Activated CD4-positive, alpha-beta T cell treated with anti-CD3 and anti-CD28 coated beads, Interleukin-2, Interleukin-6, amounts not matched to agents 100 ng/mL and 50 ng/mL, durations not matched to agents 16 hours and 8 hours (primary cell): ENCODE measurements around the gene CLMN.
"Not testable (repeated sequence)": the region's sequence is repeated elsewhere in the genome, so short reads cannot be mapped to it uniquely, and the experiment has no call there.

Experiments
- DNase-seq: peaks from one replicate; pipeline ENCODE4 v3.0.0-alpha.2; 2020

CLMN gene

DNA sequence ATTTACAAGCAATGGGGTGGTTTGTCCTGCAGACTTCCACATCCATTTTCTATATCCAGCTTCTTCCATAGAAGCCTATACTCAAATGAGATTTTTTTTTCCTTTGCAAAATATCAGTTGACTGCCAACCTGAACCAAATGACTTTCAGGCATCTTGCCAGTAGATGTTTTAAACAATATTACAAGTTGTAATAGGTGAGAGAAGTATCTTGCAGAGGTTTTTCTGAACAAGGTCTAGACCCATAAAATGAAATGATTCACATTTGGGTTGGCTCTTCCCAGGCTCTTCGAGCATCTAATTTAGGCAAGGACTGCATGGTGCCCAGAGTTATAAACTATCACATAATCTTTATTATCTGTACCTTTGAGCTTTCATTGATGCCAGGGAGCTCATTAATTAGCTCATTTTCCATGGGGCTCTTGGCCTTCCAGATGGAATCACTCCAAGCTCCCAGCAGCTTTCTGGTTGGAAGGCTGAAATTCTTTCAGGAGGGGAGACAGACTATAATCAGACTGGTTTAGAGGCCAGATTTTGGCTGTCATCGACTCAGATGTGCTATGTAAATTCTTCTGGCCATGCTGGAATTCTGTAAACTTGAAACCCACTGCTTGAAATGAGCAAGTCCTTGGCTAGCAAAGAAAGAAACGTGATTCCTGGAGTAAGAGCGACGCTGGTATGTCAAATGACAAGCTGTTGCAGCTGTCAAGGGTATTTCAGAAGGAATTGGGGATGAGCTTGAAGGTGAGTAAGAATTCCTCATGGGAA is 130.2 kb downstream of the CLMN start:
- DNase-seq = no peak

DNA sequence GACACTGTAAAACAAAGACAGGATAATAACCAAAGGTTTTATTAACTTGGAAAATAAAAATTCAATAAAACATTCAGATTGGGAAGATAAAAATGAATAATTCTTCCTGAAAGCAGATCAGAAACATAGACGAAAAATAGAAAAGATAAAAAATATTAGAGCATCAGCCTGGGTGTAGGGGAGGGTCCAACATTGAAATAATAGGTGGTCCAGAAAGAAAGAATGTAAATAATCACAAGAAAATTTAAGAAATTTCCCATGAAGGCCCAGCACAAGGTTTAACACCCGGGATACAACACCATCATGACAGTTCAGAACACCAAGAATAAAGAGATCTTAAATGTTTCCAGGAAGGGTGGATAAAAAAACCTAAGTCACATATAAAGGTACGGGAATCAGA is 131.3 kb downstream of the CLMN start:
- DNase-seq = no peak

DNA sequence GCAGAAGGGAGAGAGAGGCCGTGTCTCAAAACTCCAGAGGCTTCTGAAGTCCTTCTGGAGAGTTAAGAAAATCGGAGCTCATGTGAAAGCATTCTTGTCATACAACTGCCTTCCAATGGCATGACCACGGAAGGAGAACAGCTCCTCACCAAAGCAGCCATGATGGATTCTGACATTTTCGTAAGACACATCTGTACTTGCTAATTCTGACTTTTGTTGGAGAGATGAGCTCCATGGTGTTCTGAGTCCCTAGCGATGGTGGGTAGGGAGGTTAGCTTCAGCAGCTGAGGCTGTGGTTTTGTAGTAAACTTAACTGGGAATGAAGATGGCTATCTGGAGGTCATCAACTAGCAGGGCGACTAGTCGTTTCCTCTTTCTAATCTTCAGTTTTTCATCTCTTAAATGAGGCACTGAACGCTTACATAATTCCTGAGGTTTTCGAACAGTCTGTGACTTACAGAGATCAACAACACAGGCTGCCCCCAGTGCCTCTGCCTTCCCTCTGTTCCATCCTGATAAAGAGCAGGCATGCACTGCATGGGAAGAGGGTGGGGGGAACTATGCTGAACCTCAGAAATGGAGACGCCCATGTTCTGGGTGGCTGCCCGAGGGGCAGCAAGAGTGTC is 133.8 kb downstream of the CLMN start:
- DNase-seq = no peak

DNA sequence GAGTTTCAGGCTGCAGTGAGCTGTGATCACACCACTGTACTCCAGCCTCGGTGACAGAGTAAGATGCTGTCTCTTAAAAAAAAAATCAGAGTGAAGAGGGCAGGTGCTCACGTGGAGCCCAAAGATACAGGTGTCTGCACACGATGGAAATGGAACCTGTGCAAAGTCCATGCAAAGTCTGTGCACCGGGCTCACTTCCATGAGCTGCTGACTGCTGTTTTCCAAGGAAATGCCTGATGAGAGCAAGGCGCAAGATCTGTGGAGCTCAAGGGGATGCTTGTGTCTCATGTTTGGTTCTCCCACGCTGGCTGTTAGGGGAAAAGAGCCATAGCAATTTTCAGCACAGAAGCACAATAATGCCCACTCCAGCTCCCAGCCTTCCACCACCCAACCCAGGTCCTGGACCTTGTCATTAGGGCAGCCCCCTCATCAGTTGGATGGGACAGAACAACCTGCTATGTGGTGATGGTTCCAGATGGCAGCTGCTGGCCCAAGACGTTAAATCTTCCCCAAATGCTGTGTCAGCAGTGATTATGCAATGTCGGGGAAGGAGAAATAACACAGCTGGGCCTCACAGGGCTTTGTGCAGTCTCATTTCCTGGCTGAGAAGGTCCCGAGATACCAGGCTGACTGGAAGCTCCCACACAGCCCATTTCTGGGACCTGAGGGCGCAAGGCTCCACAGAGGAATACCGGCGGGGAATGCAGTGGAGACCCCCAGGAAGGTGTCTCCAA is 134.5 kb downstream of the CLMN start:
- DNase-seq = peak; percentile 4

DNA sequence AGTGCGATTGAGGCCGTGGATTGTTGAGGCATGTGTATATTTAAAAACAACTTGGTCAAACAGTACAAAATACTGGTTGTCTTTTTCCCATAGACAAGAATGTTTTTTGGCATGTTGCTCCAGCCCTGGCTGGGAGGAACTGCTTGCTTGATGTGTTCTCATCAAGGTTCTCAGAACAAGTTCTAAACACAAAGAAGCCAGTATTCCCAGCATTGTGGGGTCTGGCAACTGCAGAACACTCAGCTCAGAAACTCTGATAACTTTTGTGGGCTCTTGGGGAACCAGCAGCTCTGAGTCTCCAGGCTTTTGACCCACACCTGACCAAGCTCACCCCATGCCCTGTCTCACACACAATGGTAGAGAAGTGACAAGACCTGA is 135.3 kb downstream of the CLMN start:
- no peak for DNase-seq

DNA sequence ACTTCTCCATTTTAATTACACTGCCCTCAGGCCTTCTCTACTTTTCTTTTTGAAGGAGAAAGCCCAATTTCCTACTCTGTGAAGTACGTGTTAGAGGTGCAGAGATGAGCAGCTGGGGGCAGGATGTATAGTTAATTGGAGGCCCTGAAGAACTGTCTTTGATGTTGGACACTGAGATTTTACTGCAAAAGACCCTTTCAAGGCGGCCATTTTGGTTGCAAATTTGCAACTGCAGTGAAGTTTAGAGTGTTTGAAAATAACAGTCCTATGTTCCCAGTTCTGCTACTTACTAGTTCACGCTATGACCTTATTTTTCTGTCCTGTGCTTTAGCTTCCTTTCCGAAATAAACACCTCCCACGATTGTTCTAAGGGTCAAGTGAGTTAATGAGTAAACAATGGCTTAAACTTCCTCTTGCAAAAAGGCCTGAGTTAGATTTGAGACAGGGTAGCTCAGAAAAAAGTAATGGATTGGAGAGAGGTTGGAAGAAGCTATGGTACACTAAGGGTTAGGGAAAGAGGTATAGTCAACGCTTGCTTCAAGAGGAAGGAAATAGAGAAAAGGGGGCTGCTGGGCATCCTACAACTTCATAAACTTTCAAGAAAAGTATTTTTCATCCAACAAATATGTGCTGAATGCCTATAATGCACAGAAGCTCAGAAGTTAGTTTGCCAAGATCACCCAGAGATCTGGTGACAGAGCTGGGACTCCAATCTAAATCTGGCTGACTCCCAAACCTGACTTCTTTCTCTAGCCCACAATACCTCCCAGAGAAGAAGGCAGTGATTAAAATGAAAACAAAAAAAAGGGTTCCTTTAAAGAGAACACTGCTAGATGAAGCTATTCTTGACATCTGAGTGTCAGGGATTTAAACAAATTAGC is 135.9 kb downstream of the CLMN start:
- DNase-seq = no peak

DNA sequence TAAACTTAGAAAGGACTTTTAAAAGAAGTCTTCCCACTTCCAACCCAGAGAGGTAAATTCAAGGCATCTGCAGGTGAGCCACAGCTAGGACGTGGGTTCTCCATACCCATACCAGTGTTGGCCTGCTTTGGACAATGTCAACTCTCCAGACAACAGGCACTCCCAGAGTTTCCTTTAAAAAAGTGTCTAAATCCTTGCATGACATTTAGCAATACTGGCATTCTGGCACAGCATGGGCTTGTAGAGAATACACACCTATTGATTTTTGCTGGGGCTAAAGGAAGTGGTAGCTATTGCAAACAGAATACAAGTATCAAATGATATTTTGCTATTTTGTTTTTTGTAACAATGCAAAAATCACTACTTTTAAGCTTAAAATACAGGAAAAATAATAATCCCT is 136.6 kb downstream of the CLMN start:
- no peak for DNase-seq

DNA sequence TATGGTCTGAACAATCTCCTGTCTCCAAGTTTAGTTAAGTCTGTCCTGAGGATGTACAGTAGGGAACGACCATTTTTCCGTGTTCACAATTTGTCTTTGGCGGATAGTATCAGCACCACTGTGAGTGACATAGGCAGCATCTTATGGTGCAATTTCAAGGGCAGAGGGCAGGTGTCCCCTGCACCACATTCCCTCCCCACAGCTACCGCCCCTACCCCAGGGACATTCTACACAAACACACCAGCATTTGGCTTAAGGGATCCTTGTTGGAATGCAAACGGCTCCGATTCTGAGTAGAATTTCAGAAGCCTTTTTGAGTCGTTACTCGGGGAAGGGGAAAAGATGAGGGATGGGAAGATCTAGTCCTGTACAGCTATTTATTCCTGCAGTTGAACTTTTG is 137.3 kb downstream of the CLMN start:
- no peak for DNase-seq

DNA sequence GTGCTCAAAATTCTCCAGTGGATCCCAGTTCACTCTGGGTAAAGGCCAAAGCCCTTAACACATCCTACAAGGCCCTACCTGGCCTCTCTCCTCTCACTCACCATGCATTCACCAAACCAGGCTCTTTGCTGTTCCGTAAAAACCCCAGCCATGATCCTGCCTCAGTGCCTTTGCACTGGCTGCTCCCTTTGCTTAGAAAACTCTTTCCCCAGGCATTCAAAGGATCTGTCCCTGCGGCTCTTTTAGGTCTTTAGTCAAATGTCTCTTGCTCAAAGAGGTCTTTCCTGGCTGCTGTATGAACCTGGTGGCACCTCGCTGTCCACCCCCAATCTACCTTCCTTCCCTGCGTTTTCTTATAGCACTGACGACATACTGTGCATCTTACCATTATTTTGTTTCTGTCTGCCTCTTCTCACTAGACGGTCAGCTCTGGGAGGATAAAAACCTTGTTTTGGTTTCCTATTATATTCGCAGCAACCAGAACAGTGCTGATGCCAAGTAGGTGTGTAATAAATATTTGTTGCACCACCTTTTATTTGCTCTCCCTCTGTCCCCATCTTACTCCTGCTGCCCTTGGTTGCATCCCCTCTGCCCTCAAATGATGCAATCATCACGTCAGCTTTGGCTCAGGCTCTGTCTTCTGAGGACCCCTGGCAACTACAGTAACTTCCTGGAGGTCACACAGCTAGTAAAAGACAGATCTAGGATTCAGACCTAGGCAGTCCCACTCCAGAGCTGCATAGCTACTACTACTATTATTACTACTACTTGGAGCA is 138.6 kb downstream of the CLMN start:
- DNase-seq = no peak

DNA sequence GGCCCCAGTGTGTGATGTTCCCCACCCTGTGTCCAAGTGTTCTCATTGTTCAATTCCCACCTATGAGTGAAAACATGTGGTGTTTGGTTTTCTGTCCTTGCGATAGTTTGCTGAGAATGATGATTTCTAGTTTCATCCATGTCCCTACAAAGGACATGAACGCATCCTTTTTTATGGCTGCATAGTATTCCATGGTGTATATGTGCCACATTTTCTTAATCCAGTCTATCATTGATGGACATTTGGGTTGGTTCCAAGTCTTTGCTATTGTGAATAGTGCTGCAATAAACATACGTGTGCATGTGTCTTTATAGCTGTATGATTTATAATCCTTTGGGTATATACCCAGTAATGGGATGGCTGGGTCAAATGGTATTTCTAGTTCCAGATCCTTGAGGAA is 144.0 kb downstream of the CLMN start:
- not testable (repeated sequence) for DNase-seq

DNA sequence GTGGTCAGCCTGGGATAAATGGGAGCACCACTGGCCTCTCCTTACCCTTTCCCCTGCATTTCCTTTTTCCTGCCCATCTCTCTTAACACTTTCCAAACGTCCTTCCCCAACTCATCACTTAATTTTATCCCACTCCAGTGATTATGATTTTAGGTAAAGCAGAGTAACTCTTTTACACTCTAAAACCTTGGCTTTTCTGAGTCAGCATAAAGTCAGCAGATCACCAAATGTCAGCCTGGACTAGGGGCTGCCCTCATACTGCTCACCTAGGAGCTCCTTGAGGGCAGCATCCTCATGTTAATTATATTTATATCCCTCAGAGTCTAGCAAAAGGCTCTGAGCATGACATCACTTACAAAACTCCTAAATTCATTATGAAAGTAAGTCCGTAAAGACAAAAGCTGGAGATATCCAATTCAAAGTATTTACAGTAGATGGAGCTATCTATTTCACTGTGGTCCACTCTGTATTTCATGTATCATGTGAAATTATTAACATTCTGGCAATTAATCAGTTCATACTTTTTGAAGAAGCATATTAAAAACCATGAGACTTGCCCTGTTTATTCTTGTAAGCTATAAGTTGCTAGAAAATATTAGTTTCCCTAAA is 145.4 kb downstream of the CLMN start:
- DNase-seq = no peak

DNA sequence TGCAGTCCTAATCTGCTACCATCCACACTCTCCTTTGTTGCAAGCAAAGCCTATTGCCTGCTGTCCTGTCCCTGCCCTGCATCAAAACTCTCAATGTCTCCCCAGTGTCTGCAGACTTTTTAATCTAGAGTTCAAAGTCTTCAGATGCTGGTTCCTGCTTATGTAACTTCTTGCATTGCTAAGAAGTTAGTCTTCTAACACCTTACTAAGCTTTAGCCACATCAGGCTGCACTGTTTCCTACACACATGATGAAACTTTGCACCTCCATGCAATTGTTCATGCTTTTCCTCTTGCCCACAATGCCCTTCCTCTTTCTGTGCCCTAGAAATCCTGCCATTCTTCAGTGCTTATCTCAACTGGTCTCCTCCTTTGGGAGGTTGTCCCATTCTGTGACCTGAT is 146.2 kb downstream of the CLMN start:
- no peak for DNase-seq

DNA sequence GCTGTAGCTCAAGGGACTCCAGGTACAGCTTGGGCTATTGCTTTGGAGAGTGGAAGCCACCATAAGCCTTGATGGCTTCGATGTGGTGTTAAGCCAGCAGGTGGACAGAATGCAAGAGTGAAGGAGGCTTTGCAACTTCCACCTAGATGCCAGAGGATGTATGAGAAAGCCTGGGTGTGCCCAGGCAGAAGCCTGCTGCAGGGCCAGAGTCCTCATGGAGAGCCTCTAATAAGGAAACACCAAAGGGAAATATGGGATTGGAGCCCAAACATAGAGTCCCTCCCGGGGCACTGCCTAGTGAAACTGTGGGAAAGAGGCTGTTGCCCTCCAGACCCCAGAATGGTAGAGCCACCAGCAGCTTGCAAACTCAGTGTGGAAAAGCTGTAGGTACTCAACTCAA is 152.5 kb downstream of the CLMN start:
- no peak for DNase-seq

DNA sequence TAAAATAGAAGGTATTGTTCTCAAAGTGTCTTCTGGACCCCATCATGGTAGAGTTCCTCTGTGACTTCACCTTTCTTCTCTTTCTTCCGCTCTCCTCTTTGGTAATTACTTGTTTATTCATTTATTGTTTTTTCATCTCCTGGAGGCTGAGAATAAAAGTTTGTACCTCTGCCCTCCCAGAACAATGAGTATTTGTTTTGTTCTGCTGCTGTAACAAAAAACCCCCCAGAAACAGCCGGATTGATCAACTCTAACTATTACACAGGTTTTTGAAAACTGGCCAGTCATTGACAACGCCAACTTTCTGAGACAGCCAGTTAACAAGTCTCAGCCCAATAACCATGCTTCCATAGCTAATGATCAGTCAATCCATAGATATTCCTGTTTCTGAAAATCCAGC is 154.2 kb downstream of the CLMN start:
- DNase-seq = no peak

DNA sequence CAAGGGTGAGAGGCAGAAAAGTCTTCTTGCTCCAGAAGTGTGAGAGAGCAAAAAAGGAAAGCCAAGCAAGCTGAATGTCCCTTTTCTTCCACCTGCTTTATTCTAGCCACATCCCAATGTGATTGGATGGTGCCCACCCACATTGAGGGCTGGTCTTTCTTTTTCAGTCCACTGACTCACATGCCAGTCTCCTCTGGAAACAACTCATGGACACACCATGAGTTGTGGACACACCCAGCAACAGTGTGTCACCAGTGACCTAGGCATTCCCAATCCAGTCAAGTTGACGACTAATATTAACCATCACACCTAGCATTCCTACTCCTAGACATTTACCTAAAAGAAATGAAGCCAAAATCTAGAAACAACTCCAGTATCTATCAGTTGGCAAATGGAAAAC is 155.2 kb downstream of the CLMN start:
- DNase-seq = no peak

DNA sequence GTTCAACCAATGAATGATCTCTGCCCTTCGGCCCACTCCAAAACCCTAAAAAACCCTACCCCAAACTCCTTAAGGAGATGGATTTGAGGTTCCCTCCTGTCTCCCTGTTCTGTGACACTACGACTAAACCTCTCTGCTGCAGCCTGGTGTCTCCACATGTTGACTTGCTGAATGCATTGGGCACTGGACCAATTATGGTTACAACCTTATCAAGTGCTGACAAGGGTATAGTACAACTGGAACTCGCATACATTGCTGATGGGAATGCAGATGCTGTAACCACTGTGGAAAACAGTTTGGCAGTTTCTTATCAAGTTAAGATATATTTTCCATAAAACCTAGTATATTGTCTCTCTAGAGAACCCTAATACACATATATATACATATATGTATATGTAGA is 156.0 kb downstream of the CLMN start:
- no peak for DNase-seq

DNA sequence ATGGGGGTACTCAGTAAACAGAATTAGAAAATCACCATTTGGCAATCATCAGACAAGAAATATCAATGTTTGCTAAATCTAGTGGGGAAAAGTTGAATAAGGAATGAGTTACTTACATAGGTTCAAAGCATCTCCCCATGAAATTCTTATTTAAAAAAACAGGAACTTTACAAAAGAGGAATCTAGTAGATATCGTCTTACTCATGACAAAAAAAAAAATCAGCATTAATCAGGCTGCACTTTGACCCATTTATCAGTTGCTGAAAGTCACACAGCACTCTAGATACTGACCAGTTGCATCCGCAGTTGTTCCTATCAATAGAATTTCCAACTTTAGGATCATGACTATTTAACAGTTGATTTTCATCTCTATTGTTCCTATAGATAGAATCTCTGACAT is 156.6 kb downstream of the CLMN start:
- no peak for DNase-seq

DNA sequence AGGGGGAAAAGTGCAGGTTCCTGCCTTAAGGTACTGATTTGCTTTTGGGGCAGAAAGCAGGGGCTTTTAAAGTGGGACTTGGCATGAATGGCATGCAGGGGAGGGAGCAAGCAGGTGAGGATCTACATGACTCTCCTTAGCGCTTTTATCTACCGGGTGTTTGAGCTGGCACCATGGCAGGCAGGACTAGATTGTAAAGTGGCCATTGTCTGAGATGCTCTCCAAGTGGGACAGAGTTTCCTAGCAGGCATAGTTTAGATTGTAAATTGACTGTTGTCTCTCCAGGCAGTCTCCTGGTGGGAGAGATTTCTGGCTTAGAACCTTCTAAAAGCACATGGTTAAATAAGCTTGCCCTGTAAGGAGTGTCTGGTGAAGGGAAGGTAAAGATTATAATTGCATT is 157.1 kb downstream of the CLMN start:
- DNase-seq = no peak

DNA sequence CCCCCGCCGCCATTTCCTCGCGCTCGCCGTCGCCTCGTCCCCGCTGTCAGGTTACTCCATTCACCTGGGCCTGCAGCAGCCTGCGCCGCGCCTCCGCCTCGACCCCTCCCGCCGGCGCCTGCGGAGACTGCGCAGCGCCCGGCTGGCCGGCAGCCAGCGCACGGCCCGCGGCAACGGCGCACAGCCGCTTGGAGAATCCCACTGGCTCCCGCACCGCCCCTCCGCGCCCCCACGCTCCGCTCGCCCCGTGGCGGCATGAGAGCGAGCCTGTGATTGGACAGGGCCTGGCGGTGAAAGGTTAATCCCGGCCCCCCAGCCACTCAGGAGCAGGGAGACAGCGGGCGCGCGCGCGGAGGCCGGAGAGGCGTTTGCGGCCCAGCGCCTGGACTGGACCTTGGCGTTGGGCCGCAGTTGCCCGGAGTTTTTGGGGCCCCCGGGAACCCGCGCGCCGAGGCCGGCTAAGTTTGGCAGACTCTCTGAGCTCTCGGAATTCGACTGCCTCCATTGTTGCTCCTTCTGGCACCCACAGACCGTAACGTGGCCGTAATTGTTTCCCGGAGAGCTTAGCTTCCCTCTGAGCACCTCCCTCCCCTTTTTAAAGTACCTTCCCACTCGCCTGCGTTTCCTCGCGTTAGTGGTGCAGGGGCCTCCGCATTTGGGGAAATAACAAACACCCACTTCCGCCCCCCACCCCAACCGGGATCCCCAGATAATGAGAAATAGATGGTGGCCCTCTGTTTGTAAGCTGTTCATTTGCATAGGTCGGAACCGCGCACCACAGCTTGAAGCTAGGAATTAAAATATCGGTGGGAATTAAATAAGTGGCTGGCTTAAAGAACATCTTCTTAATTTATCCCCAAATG is 162.2 kb downstream of the CLMN start, which contains the start of gene DICER1:
DICER1 (minus strand) TSS at position 203 of the 863 bp plus-strand sequence. CDS start 24,071 bp downstream, outside the sequence.
- DNase-seq = peak; percentile 97

DNA sequence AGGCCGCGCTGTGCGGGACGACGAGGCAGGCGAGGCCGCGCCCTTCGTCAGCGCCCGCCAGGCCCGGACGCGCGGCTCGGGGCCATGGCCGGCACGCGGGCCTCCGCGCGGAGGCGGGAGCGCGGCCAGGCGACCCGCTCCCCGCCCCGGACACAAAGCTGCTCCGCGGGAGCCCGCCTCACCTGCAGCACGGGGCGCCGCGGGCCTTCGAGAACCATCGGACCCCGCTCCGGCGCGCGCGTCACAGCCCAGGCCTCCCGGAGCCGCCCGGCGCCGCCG is 162.7 kb downstream of the CLMN start:
- no peak for DNase-seq
